A549 treated with RU486 at 1 μM for 4 hours (cell line): ENCODE measurements around the gene IL33. TPM values are rescaled to one million over a fixed set of nuclear protein-coding genes. Genes with fewer than 3 reads are reported as not detected.

Source experiments
- total RNA-seq: library from RNA; stranded (reverse); fragments of 200-300 nt; extraction: Qiagen RNA extraction; gene quantifications from 5 replicates; pipeline ENCODE4 v1.2.3, GENCODE V29; 2022; ENCODE audit warnings: low read depth

IL33 gene
- total RNA-seq, result 0.27 to 1.0 TPM (median 0.56 TPM) in 5 replicates

GRCh38 chr9:6215562-6215961, at the start of gene IL33:
IL33 (plus strand) TSS chr9:6215807; CDS start chr9:6241695, 25,888 bp downstream.

Other genes starting within 250 kb of the IL33 start
- 6.1 to 16.9 TPM (median 15.7 TPM) in 5 replicates for gene RANBP6, start 200.2 kb upstream of the IL33 start, total RNA-seq
- gene TPD52L3, start 112.6 kb downstream of the IL33 start, total RNA-seq, result not detected in 5 replicates
- 19.6 to 31.7 TPM (median 30.4 TPM) in 5 replicates for gene UHRF2, start 197.4 kb downstream of the IL33 start, total RNA-seq